Karpas-422 (cell line): ENCODE results near the gene UBR1. TPM values are rescaled to one million over a fixed set of nuclear protein-coding genes. Genes with fewer than 3 reads are reported as not detected.
"Not testable (repeated sequence)": the region's sequence is repeated elsewhere in the genome, so short reads cannot be mapped to it uniquely, and the experiment has no call there.

ENCODE experiments used
- DNase-seq: peaks from one replicate; pipeline ENCODE4 v3.0.0-alpha.2; 2015
- H2AFZ ChIP-seq: fragments of 200-600 bp; sonication (generic); 2 replicates; pipeline ENCODE4 v1.6.1; 2014; ENCODE audit warnings: antibody characterized with exemption, low read length, mixed read lengths
- H3K27ac ChIP-seq: fragments of 200-600 bp; sonication (generic); 2 replicates; pipeline ENCODE4 v1.5.1; 2014; ENCODE audit warnings: mild to moderate bottlenecking, low read length, moderate library complexity
- H3K27me3 ChIP-seq: fragments of 200-600 bp; sonication (generic); 2 replicates; pipeline ENCODE4 v1.6.1; 2014; ENCODE audit warnings: low read length, mixed read lengths
- H3K36me3 ChIP-seq: fragments of 200-600 bp; sonication (generic); 2 replicates; pipeline ENCODE4 v1.6.1; 2014; ENCODE audit warnings: low read length, mixed read lengths; ENCODE audit not compliant: insufficient read depth
- H3K4me1 ChIP-seq: fragments of 200-600 bp; sonication (generic); 2 replicates; pipeline ENCODE4 v1.6.1; 2014; ENCODE audit warnings: mild to moderate bottlenecking, low read length, mixed read lengths
- H3K4me2 ChIP-seq: fragments of 200-600 bp; sonication (generic); 2 replicates; pipeline ENCODE4 v1.6.1; 2014; ENCODE audit warnings: low read length, low read depth, mild to moderate bottlenecking; ENCODE audit not compliant: poor library complexity, severe bottlenecking
- H3K4me3 ChIP-seq: fragments of 200-600 bp; sonication (generic); 2 replicates; pipeline ENCODE4 v1.5.1; 2014; ENCODE audit warnings: mild to moderate bottlenecking, antibody characterized with exemption, low read length, mixed read lengths
- H3K79me2 ChIP-seq: fragments of 200-600 bp; sonication (generic); 2 replicates; pipeline ENCODE4 v1.6.1; 2014; ENCODE audit warnings: mild to moderate bottlenecking, low read length, mixed read lengths
- H3K9ac ChIP-seq: fragments of 200-600 bp; sonication (generic); 2 replicates; pipeline ENCODE4 v1.6.0; 2014; ENCODE audit warnings: low read length
- H3K9me2 ChIP-seq: fragments of 200-600 bp; sonication (generic), shearing (Covaris generic); replicated peaks from 2 replicates; pipeline ENCODE4 v1.6.0; 2014; ENCODE audit warnings: mild to moderate bottlenecking, low read length, moderate library complexity; ENCODE audit not compliant: insufficient read depth
- H3K9me3 ChIP-seq: fragments of 300-700, 200-600 bp; sonication (generic); 2 replicates; pipeline ENCODE4 v1.6.1; 2014; ENCODE audit warnings: low read length, mixed read lengths
- H4K20me1 ChIP-seq: fragments of 200-600 bp; sonication (generic); 2 replicates; pipeline ENCODE4 v1.6.1; 2014; ENCODE audit warnings: mild to moderate bottlenecking, antibody characterized with exemption, low read length, low read depth; ENCODE audit not compliant: insufficient read depth
- total RNA-seq: library from RNA; depleted of rRNA; stranded (reverse); fragments of >200 nt; shearing (Covaris generic); gene quantifications from 2 replicates; pipeline ENCODE4 v1.2.3, GENCODE V29; 2014; ENCODE audit warnings: low replicate concordance

The UBR1 gene
- total RNA-seq, 1 experiment from 2014 or later = 56.0 TPM

GRCh38 chr15:43004886-43005595 is 100.8 kb downstream of the UBR1 start:
- H3K27me3 ChIP-seq, H3K9ac ChIP-seq, H3K9me2 ChIP-seq, H3K4me1 ChIP-seq, H2AFZ ChIP-seq, DNase-seq, H3K9me3 ChIP-seq, H3K27ac ChIP-seq, H4K20me1 ChIP-seq, H3K79me2 ChIP-seq, H3K4me3 ChIP-seq, H3K4me2 ChIP-seq: not testable (repeated sequence)
- H3K36me3 ChIP-seq = peaks cover 40% of the 10 kb centered on the region

DNA sequence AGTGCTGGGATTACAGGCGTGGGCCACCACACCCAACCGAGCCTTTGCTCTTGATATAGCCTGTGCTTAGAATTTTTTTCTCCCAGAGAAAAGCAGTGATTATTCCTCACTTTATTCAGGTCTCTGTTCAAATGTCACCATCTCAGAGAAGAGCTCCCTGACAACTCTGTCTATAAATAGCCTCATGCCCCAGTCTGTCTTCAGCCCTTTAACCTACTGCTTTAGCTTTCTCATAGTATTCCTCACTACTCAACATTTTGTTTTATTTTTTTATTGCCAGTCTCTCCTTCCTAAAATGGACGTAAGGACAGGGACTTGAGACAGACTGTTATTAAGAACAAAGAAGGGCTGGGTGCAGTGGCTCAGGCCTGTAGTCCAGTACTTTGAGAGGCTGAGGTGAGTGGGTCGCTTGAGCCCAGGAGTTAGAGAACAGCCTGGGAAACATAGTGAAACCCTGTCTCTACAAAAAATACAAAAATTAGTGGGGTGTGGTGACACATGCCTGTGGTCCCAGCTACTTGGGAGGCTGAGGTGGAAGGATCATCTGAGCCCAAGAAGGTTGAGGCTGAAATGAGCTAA is 106.5 kb downstream of the UBR1 start:
- H3K36me3 ChIP-seq = peaks cover 18% of the 10 kb centered on the region; the same call in 1 of the 2 replicates
- H2AFZ ChIP-seq = no peak overlapping the region

DNA sequence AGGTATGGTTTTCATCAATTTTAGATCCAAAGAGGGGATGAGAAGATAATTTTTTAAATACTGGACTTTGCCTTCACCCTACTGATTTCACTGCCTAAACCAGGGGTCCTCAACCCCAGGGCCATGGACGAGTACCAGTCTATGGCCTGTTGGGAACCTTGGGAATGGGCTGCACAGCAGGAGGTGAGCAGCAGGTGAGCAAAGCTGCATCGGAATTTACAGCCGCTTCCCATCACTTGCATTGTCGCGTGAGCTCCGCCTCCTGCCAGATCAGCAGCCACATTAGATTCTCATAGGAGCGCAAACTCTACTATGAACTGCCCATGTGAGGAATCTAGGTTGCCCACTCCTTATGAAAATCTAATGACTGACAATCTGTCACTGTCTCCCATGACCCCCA is 109.0 kb downstream of the UBR1 start:
- Histone ChIP-seq H3K79me2 (0 out of 2 replicates have a peak, but pooled peaks cover 3% of the 10 kb centered on the region), H3K36me3 (peaks cover 5% of the 10 kb centered on the region; the same call in 1 of the 2 replicates), H3K4me1 (no peaks in the 10 kb centered on the region), H3K9me2 (no peaks in the 10 kb centered on the region), H3K9me3 (no peaks in the 10 kb centered on the region), H3K27ac (no peak overlapping the region), H4K20me1 (no peaks in the 10 kb centered on the region), H3K4me2 (no peak overlapping the region), H3K27me3 (no peaks in the 10 kb centered on the region), H2AFZ (no peak overlapping the region), H3K4me3 (no peak overlapping the region), H3K9ac (no peak overlapping the region)
- DNase-seq = no peak

More for the DNA sequence above, 106.5 kb downstream of the UBR1 start:
- Histone ChIP-seq H3K4me2 (no peak overlapping the region), H3K79me2 (0 out of 2 replicates have a peak, but pooled peaks cover 3% of the 10 kb centered on the region), H3K9me2 (no peaks in the 10 kb centered on the region), H3K4me1 (no peaks in the 10 kb centered on the region), H3K27ac (no peak overlapping the region), H3K9ac (no peak overlapping the region), H3K4me3 (no peak overlapping the region), H4K20me1 (no peaks in the 10 kb centered on the region), H3K9me3 (no peaks in the 10 kb centered on the region), H3K27me3 (no peaks in the 10 kb centered on the region)
- no peak for DNase-seq

- Histone ChIP-seq H2AFZ (no peak overlapping the region), H4K20me1 (no peaks in the 10 kb centered on the region), H3K4me1 (no peaks in the 10 kb centered on the region), H3K9ac (no peak overlapping the region), H3K36me3 (peaks cover 5% of the 10 kb centered on the region; the same call in 1 of the 2 replicates), H3K4me2 (no peak overlapping the region), H3K9me3 (no peaks in the 10 kb centered on the region), H3K27ac (no peak overlapping the region), H3K4me3 (no peak overlapping the region), H3K79me2 (0 out of 2 replicates have a peak, but pooled peaks cover 3% of the 10 kb centered on the region), H3K27me3 (no peaks in the 10 kb centered on the region), H3K9me2 (no peaks in the 10 kb centered on the region)
- DNase-seq = no peak
These were observed 111.3 kb downstream of the UBR1 start for GRCh38 chr15:42994546-42994945.

GRCh38 chr15:42992626-42993025 is 113.2 kb downstream of the UBR1 start:
- Histone ChIP-seq H3K4me1 (no peaks in the 10 kb centered on the region), H3K27me3 (no peaks in the 10 kb centered on the region), H3K36me3 (peaks cover 6% of the 10 kb centered on the region; the same call in 1 of the 2 replicates), H3K9me3 (no peaks in the 10 kb centered on the region), H3K4me2 (no peak overlapping the region), H2AFZ (no peak overlapping the region), H3K9ac (no peak overlapping the region), H3K79me2 (0 out of 2 replicates have a peak, but pooled peaks cover 3% of the 10 kb centered on the region), H4K20me1 (no peaks in the 10 kb centered on the region), H3K27ac (no peak overlapping the region), H3K9me2 (no peaks in the 10 kb centered on the region), H3K4me3 (no peak overlapping the region)
- DNase-seq = no peak

DNA sequence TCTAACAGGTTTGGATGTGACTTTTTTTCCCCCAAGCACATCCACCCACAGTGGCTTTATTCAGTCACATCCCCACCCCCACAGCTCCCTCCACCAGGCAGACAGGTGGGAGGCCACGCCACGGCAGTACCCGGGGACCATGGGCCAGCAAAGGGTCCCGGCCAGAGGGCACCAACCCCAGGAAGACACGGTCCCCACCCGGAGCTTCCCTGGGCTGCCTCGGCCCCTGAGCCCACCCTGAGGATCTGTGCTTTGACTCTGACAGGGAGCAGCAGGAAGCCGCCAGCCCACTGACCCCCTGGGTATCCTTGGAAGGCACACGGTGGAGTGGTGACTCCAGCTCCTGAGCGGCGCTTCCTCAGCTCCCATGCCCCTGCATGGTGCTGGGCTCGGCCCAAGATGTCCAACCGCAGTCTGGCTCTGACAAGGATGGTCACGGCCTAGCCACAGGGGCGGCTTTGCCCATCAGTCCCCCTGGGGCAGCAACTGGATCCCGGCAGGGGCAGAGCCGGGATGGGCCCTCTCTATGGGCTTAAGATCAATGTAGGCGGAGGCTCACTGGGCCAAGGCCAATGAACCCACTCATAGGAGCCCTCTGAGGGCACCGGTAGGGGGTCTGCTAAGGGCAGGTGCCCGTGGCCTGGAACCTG is 119.0 kb downstream of the UBR1 start:
- Histone ChIP-seq H3K9ac (no peak overlapping the region), H3K4me3 (no peak overlapping the region), H3K79me2 (no peaks in the 10 kb centered on the region), H3K9me2 (no peaks in the 10 kb centered on the region), H3K27me3 (no peaks in the 10 kb centered on the region), H2AFZ (no peak overlapping the region), H3K36me3 (peaks cover 15% of the 10 kb centered on the region; the same call in 1 of the 2 replicates), H4K20me1 (no peaks in the 10 kb centered on the region), H3K27ac (no peak overlapping the region), H3K4me2 (no peak overlapping the region), H3K9me3 (no peaks in the 10 kb centered on the region), H3K4me1 (no peaks in the 10 kb centered on the region)
- DNase-seq = no peak

GRCh38 chr15:42984493-42985034 is 121.3 kb downstream of the UBR1 start:
- Histone ChIP-seq H3K9ac (no peak overlapping the region), H3K9me3 (no peaks in the 10 kb centered on the region)

DNA sequence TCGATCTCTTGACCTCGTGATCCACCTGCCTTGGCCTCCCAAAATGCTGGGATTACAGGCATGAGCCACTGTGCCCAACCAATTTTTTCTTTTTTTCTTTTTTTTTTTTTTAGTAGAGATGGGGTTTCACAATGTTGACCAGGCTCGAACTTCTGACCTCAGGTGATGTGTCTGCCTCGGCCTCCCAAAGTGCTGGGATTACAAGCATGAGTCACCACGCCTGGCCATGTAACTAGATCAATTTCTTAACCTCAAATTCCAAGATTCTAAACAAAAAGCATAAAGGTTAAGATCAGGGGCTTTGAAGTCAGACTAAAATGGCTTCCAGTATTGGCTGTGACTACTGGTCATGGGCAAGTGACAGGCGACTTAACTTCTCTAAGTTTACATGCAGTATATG is 126.7 kb downstream of the UBR1 start:
- not testable (repeated sequence) for H3K4me2 ChIP-seq, H3K9ac ChIP-seq
- peaks cover 51% of the 10 kb centered on the region for H3K36me3 ChIP-seq

More at GRCh38 chr15:42984493-42985034, 121.3 kb downstream of the UBR1 start:
- Histone ChIP-seq H4K20me1 (no peaks in the 10 kb centered on the region), H3K36me3 (peaks cover 28% of the 10 kb centered on the region; the same call in 1 of the 2 replicates), H3K4me3 (no peak overlapping the region), H3K9me2 (no peaks in the 10 kb centered on the region), H3K27me3 (no peaks in the 10 kb centered on the region), H3K79me2 (no peaks in the 10 kb centered on the region), H2AFZ (no peak overlapping the region), H3K27ac (no peak overlapping the region), H3K4me2 (no peak overlapping the region), H3K4me1 (no peaks in the 10 kb centered on the region)
- no peak for DNase-seq

More for the DNA sequence above, 126.7 kb downstream of the UBR1 start:
- not testable (repeated sequence) for H2AFZ ChIP-seq, H3K4me3 ChIP-seq, H3K27ac ChIP-seq, H3K79me2 ChIP-seq, H3K9me3 ChIP-seq, H3K4me1 ChIP-seq, H4K20me1 ChIP-seq, H3K27me3 ChIP-seq, H3K9me2 ChIP-seq, DNase-seq
